Measurements from ENCODE around the gene RAB33A.

GRCh38 chrX:130136496-130136895, 35.3 kb upstream of the RAB33A start:
- no peak for TF ChIP-seq CTCF (IDR thresholded peaks at IDR 0.05)
- TF ChIP-seq POLR2AphosphoS5 (IDR thresholded peaks at IDR 0.05) = no peak
